Daoy (cell line): ENCODE measurements around the gene UCK2. TPM values are rescaled to one million over a fixed set of nuclear protein-coding genes. Genes with fewer than 3 reads are reported as not detected.

Experiments
- DNase-seq: peaks from one replicate; pipeline ENCODE4 v3.0.0-alpha.2; 2015; ENCODE audit warnings: low read depth
- total RNA-seq: library from RNA; depleted of rRNA; stranded (reverse); fragments of >200 nt; shearing (Covaris generic); gene quantifications from 2 replicates; pipeline ENCODE4 v1.2.3, GENCODE V29; 2014

UCK2 gene
- total RNA-seq, 1 experiment from 2014 or later, result 108 TPM

DNA sequence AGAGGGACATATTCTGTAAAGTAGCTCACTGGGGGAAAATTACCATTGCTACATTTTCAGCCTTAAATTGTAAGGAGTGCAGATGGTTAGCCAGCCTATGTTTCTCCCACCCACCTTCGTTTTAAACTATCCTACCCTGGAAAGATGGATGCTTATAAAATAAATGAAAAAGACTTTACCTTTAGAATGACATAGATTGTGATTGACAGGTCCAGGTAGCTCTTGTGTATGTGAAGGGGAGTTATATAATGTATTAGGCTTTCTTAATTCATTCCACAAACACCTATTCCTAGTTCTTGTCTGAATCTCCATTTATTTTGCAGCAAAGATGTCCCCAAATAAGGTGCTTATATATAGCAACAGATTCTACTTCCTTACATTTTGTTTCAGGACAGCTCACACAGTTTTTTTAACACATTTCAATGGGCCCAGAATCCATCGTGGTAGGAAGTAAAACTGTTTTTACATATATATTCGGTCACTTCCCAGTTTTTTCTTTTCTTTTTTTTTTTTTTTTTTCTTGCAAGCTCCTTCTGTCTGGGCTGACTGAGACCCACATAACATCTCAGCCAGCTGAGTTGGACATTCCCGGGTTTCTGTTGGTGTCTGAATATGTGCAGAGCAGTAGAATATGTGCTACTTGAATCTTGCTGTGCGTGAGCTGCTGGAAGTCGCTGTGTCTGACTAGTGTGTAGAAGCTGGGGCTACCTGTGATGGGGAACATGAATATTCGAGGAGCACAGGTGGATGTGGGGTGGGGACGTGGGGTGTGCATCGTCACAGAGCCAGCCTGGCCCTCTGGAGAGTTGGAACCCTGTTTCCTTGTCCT, 27.8 kb downstream of the UCK2 start:
- DNase-seq, result no peak

- no peak for DNase-seq
These were observed 28.6 kb downstream of the UCK2 start for GRCh38 chr1:165856021-165856420.

DNA sequence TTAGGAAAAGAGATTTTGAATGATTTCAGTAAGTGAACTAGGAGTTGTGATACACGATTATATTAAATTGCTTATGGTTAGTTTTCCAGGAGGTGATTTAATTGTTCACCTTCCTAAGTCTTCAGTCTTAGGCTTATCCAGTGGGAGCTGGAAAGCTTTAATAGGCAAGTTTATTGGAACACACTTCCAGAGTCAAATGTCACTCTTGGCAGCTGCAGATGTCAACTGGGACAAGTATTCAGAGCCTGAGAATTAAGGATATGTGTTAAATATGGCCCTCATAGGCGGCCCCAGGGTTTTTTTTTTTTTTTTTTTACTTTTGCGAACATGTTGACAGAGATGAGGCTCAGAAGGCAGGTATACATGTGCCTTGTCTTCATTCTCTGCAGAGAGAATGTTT, 29.2 kb downstream of the UCK2 start:
- DNase-seq, result no peak

- peak; percentile 47 for DNase-seq
These were observed 29.8 kb downstream of the UCK2 start for GRCh38 chr1:165857046-165857801.

GRCh38 chr1:165858364-165858823, 31.0 kb downstream of the UCK2 start:
- DNase-seq, result no peak

GRCh38 chr1:165858967-165859845, 31.8 kb downstream of the UCK2 start:
- no peak for DNase-seq

DNA sequence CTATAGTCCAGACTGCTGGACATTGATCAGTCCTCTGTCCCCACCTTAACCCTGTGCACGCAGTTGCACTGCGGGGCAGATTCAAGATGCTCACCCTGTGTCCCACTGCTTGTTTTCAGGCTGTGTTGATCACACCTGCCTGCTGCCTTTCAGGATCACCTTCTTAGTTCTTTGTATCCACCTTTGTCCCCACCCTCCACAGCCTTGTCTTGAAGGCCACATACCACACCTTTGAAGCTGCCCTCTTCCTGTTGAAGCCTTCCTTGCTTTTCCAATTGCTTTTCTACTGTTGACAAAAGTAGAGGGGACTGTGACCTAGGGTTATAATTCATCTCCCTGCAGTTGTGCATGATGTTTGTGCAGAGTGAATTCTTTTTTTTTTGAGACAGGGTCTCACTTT, 32.7 kb downstream of the UCK2 start:
- no peak for DNase-seq

GRCh38 chr1:165861911-165862310, 34.5 kb downstream of the UCK2 start:
- DNase-seq, result no peak

DNA sequence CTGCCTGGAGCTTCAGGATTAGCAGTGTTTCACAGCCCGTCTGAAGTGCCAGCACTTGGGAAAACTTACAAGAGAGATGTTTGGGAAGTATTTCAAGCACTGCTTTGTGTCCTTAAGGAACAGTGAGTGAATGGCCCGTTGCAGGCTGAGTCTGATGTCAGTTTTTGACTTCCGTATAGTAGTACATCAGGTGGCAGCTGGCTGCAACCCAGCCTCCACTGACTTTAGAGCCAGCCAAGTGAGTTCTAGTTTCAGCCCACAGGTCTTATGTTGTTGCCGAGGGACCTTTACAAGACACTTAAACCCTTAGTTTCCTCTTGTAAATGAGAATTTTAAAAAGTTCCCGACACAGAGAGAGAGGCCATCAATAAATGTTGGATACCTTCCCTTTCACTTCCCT, 35.0 kb downstream of the UCK2 start:
- no peak for DNase-seq

DNA sequence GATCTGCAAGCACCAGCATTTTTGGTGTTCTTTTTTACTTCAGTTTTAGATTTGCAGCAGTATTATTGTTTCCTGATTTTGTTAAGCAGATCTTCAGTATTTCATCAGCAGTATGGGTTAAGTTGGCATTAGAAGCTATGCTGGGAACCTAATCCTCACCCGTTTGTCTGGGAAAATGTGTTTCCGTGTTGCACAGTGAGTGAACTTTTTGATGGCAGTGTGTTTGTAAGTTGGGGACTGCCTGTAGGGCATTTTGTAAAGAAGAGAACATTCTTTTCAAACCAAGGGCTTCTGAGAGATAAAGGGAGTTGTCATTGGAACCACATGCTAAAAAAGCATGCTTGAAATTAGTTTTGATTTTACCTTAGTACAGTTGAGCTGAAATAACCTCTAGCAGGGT, 35.9 kb downstream of the UCK2 start:
- no peak for DNase-seq

DNA sequence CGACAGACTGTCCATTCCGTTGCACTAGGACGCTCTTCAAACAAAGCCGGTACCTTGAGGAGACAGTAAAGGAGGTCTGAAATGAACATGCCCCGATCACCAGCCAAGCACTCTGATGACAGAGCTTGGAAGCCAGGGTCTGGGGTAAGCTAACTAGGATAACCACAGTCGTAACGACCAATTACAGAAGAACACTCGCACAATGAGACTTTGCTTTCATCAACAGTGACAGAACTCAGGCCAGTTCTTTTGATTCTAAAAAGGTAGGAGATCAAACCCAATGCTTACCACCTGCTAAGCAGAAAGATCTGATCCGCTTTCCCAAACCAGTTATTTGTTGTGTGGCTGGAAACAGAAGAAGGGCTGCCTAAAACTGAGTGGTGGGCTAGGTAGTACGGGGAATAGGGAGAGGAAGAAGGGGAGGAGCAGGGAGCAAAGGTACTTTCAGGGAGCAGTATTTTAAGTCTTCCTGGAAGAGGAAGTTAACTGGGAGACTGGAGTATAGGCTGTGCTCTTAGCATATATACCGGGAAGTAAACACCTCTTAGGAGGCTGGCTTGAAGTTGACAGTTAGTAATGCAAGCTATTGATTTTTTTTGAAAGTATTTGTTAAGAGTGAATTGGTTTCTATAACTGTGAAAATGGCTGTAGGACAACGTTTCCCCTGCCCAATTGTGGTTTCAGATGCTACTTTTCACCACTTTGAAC, 38.4 kb downstream of the UCK2 start:
- no peak for DNase-seq

DNA sequence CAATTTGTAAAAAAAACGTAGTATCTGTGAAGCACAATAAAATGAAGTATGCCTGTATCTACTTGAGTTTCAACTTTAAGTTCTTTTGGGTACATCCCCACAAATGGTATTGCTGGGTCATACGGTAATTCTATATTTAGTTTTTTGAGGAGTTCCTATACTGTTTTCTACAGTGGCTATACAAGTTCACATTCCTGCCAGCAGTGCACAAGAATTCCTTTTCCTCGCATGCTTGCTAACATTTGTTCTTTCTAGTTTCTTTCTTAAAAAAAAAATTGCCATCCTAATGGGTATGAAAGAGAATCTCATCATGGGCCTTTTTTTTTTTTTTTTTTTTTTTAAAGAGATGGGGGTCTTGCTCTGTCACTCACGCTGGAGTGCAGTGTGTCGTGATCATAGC, 41.9 kb downstream of the UCK2 start:
- no peak for DNase-seq

GRCh38 chr1:165871311-165872067, 44.1 kb downstream of the UCK2 start:
- peak; percentile 81 for DNase-seq

- DNase-seq, result no peak
These were observed 46.1 kb downstream of the UCK2 start for GRCh38 chr1:165873481-165873880.

GRCh38 chr1:165874643-165875042, 47.2 kb downstream of the UCK2 start:
- DNase-seq, result no peak

GRCh38 chr1:165875171-165875570, 47.8 kb downstream of the UCK2 start:
- DNase-seq, result no peak

- no peak for DNase-seq
These were observed 48.2 kb downstream of the UCK2 start for GRCh38 chr1:165875604-165876003.

- no peak for DNase-seq
These were observed 48.7 kb downstream of the UCK2 start for GRCh38 chr1:165876121-165876520.

- no peak for DNase-seq
These were observed 50.0 kb downstream of the UCK2 start for GRCh38 chr1:165877411-165877810.

GRCh38 chr1:165877940-165878556, 50.6 kb downstream of the UCK2 start:
- DNase-seq, result no peak
